ENCODE data around the gene DNMBP. TPM values are rescaled to one million over a fixed set of nuclear protein-coding genes. Genes with fewer than 3 reads are reported as not detected.

Gene DNMBP
- polyA plus RNA-seq, 2 of the 4 experiments (the other 2 are of a cell fraction), result 13.7 to 20.3 TPM

DNA sequence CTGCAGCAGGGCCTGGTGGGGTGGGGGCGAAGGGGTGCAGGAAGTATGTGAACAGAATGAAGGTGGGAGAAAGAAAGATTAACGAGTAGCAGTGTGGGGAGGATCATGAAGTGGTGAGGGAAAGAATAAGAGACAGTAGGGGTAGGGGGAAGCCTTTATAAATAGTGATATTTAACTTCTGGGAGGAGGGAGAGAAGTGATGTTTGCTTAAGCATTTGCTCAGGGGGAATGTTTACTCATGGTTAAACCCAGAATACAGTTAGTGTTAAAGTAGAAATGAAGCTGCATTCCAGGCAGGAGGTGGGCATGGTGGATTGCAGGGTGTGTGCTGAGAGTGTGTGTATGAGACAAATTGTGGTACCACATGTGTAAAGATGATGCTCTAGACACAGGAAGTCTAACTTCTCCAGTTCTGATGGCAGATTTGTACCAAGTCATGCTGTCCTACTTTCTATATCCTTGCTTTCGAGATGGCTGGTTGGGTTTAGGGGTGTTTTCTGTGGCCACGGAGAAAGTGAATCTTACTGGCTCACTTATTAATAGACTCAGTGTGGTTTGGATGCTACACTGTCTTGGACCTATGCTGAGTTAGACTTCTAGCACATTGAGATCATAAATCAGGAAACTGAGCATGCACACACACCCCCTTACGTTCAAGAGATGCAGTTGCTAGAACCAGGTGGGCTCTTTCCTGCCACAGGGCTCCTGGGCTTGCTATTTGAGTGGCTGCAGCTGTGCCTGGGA lies 10.6 kb upstream of the DNMBP start (continued):
- TF ChIP-seq CBX8 (IDR thresholded peaks at IDR 0.05) (no peak), RARB (CRISPR knock-in tag; IDR thresholded peaks at IDR 0.05) (no peak), NPAS2 (CRISPR knock-in tag; IDR thresholded peaks at IDR 0.05; ENCODE audit: borderline replicate concordance) (no peak), FOSL2 (IDR thresholded peaks at IDR 0.05) (no peak), FOSL2 (CRISPR knock-in tag; IDR thresholded peaks at IDR 0.05) (no peak), ZSCAN20 (CRISPR knock-in tag; IDR thresholded peaks at IDR 0.05) (no peak), EP300 (IDR thresholded peaks at IDR 0.05) (peak; percentile 22 to 42; a peak in 2 of 5 replicates)
- TF ChIP-seq, protein P1, sequence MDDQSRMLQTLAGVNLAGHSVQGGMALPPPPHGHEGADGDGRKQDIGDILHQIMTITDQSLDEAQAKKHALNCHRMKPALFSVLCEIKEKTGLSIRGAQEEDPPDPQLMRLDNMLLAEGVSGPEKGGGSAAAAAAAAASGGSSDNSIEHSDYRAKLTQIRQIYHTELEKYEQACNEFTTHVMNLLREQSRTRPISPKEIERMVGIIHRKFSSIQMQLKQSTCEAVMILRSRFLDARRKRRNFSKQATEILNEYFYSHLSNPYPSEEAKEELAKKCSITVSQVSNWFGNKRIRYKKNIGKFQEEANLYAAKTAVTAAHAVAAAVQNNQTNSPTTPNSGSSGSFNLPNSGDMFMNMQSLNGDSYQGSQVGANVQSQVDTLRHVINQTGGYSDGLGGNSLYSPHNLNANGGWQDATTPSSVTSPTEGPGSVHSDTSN (IDR thresholded peaks at IDR 0.05), result no peak
- TF ChIP-seq, protein P2, sequence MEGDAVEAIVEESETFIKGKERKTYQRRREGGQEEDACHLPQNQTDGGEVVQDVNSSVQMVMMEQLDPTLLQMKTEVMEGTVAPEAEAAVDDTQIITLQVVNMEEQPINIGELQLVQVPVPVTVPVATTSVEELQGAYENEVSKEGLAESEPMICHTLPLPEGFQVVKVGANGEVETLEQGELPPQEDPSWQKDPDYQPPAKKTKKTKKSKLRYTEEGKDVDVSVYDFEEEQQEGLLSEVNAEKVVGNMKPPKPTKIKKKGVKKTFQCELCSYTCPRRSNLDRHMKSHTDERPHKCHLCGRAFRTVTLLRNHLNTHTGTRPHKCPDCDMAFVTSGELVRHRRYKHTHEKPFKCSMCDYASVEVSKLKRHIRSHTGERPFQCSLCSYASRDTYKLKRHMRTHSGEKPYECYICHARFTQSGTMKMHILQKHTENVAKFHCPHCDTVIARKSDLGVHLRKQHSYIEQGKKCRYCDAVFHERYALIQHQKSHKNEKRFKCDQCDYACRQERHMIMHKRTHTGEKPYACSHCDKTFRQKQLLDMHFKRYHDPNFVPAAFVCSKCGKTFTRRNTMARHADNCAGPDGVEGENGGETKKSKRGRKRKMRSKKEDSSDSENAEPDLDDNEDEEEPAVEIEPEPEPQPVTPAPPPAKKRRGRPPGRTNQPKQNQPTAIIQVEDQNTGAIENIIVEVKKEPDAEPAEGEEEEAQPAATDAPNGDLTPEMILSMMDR (IDR thresholded peaks at IDR 0.05), result no peak
- TF ChIP-seq, protein P3, sequence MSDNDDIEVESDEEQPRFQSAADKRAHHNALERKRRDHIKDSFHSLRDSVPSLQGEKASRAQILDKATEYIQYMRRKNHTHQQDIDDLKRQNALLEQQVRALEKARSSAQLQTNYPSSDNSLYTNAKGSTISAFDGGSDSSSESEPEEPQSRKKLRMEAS (IDR thresholded peaks at IDR 0.05), result peak; percentile 70

DNA sequence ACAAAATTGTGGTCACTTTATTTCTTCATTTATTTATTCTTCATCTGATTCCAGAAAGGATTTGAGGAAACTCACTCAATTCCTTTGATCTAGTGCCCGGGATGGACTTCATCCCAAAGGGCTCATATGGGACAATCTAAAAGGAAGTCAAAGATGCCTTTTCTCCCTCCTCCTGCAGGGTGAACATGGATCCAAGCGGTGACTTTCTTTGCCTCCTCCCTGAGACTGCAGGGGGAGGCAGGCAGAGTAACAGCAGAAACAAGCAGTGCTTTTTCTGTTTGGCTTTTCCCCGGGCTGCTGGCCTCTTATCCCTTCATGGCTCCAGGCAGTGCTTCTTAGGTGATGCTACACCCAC lies 10.0 kb upstream of the DNMBP start:
- ATAC-seq (peak; percentile 91), FAIRE-seq (peak; percentile 79), DNase-seq (ENCODE audit: low read depth in 1 of 2, low spot score in 1 of 2) (peak; percentile 83 to 86)
- peak overlapping the region; percentile 80 to 93 for H3K27ac ChIP-seq
- peak overlapping the region; percentile 80 for H3K4me2 ChIP-seq
- H3K4me3 ChIP-seq, result 0 out of 3 replicates have a peak overlapping the region, but pooled peaks have one; percentile 14
- peaks cover 47% of the 10 kb centered on the region for H3K4me1 ChIP-seq
- 2% methylated on average over 3 of the region's 3 CpGs for WGBS (ENCODE audit: missing lambda C conversion rate)
- ChIA-PET POLR2A (no interaction called here), CTCF (interaction anchor here (3.7 to 9.9 kb wide), 3 partner anchors 11 to 27 kb away, joined by 23 to 86 read pairs (median 36); partner anchors contain the start of gene DNMBP)
- H3K9me3 ChIP-seq, result no peaks in the 10 kb centered on the region
- TF ChIP-seq HOXA7 (CRISPR knock-in tag; IDR thresholded peaks at IDR 0.05), result no peak
- TF ChIP-seq SMC3 (IDR thresholded peaks at IDR 0.05), result peak; percentile 10; the same call in 1 of the 3 replicates
- TF ChIP-seq, protein P3 (IDR thresholded peaks at IDR 0.05), result 0 out of 2 replicates have a peak, but pooled peaks have one; percentile 3
- TF ChIP-seq EHF (CRISPR knock-in tag; IDR thresholded peaks at IDR 0.05), result no peak
- peak in 1 of 2 experiments; percentile 27; a peak in 2 of 5 replicates for TF ChIP-seq RAD21 (conservative IDR thresholded peaks at IDR 0.05 in 1 of 2, IDR thresholded peaks at IDR 0.05 in 1 of 2)
- TF ChIP-seq TP53 (CRISPR knock-in tag; IDR thresholded peaks at IDR 0.05), result no peak

DNA sequence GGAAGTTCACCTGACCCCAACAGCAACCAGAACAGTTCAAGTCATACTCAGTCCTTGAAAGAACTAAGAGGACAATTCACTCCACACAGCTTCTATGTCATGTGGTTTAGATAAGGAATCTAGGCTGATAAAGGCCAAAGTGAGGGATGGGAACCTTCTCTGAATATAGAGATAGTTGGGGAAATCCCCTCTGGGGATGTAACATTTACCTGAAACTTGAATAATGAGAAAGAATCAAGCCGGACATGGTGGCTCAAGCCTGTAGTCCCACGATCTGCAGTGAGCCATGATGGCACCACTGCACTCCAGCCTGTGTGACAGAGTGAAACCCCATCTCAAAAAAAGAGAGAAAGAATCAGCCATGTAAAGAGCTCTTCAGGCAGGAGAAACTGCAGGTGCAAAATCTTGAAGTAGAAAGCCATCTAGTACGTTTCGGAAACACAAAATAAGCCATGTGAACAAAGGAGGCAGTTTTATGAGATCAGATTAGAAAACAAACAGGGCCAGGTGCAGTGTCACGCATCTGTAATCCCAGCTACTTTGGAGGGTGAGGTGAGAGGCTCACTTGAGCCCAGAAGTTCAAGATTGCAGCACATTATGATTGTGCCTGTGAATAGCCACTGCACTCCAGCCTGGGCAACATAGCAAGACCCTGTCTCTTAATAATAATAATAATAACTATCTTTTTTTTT lies 4.5 kb upstream of the DNMBP start:
- CTCF ChIA-PET, result interaction anchor here (0.6 to 2.4 kb wide), 6 partner anchors 16 to 169 kb away, joined by 3 to 10 read pairs (median 4); no protein-coding TSS in a partner anchor
- Histone ChIP-seq H3K9me3 (no peaks in the 10 kb centered on the region), H3K27ac (no peak overlapping the region), H3K4me2 (no peak overlapping the region), H3K4me3 (no peak overlapping the region), H3K4me1 (peaks cover 17% of the 10 kb centered on the region)
- WGBS (ENCODE audit: missing lambda C conversion rate), result 90% methylated on average over 5 of the region's 5 CpGs
- DNase-seq (ENCODE audit: low read depth in 1 of 2, low spot score in 1 of 2), result no peak
- POLR2A ChIA-PET, result no interaction called here
- TF ChIP-seq ZC3H11A (IDR thresholded peaks at IDR 0.05), result no peak
- no peak for TF ChIP-seq EHF (CRISPR knock-in tag; IDR thresholded peaks at IDR 0.05)
- no peak for TF ChIP-seq RARB (CRISPR knock-in tag; IDR thresholded peaks at IDR 0.05)
- TF ChIP-seq, protein P4, sequence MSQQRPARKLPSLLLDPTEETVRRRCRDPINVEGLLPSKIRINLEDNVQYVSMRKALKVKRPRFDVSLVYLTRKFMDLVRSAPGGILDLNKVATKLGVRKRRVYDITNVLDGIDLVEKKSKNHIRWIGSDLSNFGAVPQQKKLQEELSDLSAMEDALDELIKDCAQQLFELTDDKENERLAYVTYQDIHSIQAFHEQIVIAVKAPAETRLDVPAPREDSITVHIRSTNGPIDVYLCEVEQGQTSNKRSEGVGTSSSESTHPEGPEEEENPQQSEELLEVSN (IDR thresholded peaks at IDR 0.05; ENCODE audit: borderline replicate concordance, low read depth), result no peak
- no peak for TF ChIP-seq ZSCAN20 (CRISPR knock-in tag; IDR thresholded peaks at IDR 0.05)
- TF ChIP-seq HEYL (CRISPR knock-in tag; IDR thresholded peaks at IDR 0.05), result no peak
- TF ChIP-seq, protein P2 (IDR thresholded peaks at IDR 0.05), result no peak
- TF ChIP-seq HOXB13 (CRISPR knock-in tag; IDR thresholded peaks at IDR 0.05; ENCODE audit: low read depth), result no peak
- no peak for FAIRE-seq
- no peak for ATAC-seq
